ENCODE data around the gene CFAP77. TPM values are rescaled to one million over a fixed set of nuclear protein-coding genes. Genes with fewer than 3 reads are reported as not detected.

Gene CFAP77
- polyA plus RNA-seq, 1 experiment = not detected

DNA sequence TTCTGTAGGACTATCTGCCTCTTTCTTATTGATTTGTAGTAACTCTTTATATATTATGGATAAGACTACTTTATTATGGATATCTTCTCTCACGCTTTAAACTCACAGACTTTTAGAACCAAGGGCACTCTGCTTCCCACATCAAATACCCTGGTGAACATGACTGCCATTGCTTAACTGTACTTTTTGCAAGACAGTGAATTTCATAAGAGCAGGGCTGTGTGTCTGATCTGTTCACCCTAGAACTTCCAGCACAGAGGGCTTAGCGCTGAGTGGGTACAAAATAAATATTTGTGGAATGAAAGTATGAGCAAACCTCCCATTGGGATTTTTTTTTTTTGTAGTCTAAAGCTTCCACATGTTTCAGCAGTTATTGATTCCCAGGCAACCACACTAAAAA lies 84.8 kb downstream of the CFAP77 start:
- Histone ChIP-seq H3K4me3 (ENCODE audit: low read depth, low read length) (no peak overlapping the region), H3K36me3 (ENCODE audit: control insufficient read depth, insufficient read depth, low read length) (no peaks in the 10 kb centered on the region), H3K27me3 (ENCODE audit: control insufficient read depth, insufficient read depth, low read length) (no peaks in the 10 kb centered on the region; the same call in 1 of the 2 replicates)
- ChIA-PET CTCF (interaction anchor here (1.3 kb wide), 1 partner anchor 12 kb away, joined by 5 read pairs; no protein-coding TSS in a partner anchor), POLR2A (no interaction called here)
- no peak for TF ChIP-seq CTCF (IDR thresholded peaks at IDR 0.05; ENCODE audit: insufficient read depth, low read depth, low read length)
- no peak for DNase-seq (ENCODE audit: low read depth)

DNA sequence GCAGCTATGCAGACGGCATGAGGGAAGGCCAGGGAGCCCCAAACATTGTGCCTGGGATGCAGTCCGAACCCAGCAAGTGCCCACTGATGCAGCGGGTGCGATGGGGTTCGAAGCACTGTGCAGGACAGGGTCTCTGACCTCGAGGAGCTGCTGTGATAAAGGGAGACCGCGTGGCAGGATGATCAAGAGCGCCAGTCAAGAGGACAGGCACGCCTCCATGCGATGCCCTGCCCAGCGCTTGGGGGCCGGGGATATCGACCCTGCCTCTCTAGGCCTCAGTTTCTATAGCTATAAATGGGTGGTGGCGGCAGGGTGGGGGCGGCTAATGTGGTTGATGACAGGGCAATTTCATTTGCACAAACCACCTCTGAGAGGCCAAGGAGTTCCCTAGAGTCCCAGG lies 87.7 kb downstream of the CFAP77 start:
- ChIA-PET CTCF (interaction anchor here (1.3 to 2.7 kb wide), 2 partner anchors 9 to 77 kb away, joined by 3 to 11 read pairs; no protein-coding TSS in a partner anchor), POLR2A (no interaction called here)
- DNase-seq (ENCODE audit: low read depth) = no peak
- H3K27me3 ChIP-seq (ENCODE audit: control insufficient read depth, insufficient read depth, low read length) = peaks cover 5% of the 10 kb centered on the region; the same call in 1 of the 2 replicates
- H3K4me3 ChIP-seq (ENCODE audit: low read depth, low read length) = no peak overlapping the region
- no peaks in the 10 kb centered on the region for H3K36me3 ChIP-seq (ENCODE audit: control insufficient read depth, insufficient read depth, low read length)
- no peak for TF ChIP-seq CTCF (IDR thresholded peaks at IDR 0.05; ENCODE audit: insufficient read depth, low read depth, low read length)

DNA sequence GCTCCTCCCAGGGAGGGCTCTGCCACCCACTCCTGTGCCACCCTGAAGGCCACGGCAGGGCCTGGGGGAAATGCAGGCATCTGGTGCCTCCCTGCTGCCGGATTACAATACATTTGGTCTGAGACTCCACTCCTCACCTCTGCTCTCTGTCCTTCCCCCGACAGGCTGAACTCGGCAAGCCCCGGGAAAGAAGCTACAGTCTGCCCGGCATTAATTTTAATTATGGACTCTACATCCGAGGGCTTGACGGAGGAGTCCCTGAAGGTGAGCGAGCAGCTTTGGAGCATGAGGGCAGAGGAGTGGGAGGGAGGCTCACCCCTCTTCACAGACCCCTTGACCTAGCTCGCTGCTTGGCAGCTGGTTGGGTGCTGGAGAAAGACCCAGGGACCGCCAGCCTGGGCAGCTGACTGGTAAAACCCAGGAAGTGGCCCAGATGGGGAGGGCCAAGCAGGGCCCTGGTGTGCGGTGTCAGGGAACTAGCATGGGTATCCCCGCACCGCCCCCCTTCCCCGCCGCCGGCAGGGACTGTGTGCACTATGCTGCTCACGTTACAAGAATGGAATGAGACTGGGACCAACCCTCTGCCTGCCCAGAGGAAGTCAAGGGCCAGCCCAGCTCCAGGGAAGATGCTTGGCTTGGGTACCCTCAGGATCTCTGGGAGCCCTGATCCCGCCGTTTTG lies 88.7 kb downstream of the CFAP77 start:
- Histone ChIP-seq H3K36me3 (ENCODE audit: control insufficient read depth, insufficient read depth, low read length) (no peaks in the 10 kb centered on the region), H3K4me3 (ENCODE audit: low read depth, low read length) (no peak overlapping the region), H3K27me3 (ENCODE audit: control insufficient read depth, insufficient read depth, low read length) (peaks cover 6% of the 10 kb centered on the region)
- DNase-seq (ENCODE audit: low read depth) = no peak
- CTCF ChIA-PET = interaction anchor here (0.8 to 2.7 kb wide), 3 partner anchors 8 to 76 kb away, joined by 3 to 11 read pairs (median 3); no protein-coding TSS in a partner anchor
- POLR2A ChIA-PET = no interaction called here
- TF ChIP-seq CTCF (IDR thresholded peaks at IDR 0.05; ENCODE audit: insufficient read depth, low read depth, low read length) = no peak

DNA sequence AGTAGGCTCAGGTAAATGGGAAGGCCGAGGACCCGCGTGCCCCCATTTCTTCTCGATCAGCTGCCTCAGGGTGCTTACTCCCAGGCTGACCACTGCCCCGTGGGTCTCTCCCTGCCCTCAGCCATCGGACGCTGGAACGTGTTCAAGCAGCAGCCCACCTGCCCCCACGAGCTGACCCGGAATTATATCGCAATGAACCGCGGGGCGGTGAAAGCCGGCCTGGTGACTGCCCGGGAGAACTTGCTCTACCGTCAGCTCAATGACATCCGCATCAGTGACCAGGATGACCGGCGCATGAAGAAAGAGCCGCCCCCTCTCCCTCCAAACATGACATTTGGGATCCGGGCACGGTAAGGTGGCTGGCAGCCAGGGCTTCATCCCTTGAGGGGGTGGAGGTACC lies 89.2 kb downstream of the CFAP77 start:
- no peak for TF ChIP-seq CTCF (IDR thresholded peaks at IDR 0.05; ENCODE audit: insufficient read depth, low read depth, low read length)
- no peaks in the 10 kb centered on the region for H3K36me3 ChIP-seq (ENCODE audit: control insufficient read depth, insufficient read depth, low read length)
- no peak for DNase-seq (ENCODE audit: low read depth)
- H3K4me3 ChIP-seq (ENCODE audit: low read depth, low read length) = no peak overlapping the region
- POLR2A ChIA-PET = no interaction called here
- CTCF ChIA-PET = interaction anchor here (0.8 to 2.7 kb wide), 2 partner anchors 8 to 64 kb away, joined by 3 to 11 read pairs; no protein-coding TSS in a partner anchor
- H3K27me3 ChIP-seq (ENCODE audit: control insufficient read depth, insufficient read depth, low read length) = peaks cover 7% of the 10 kb centered on the region

DNA sequence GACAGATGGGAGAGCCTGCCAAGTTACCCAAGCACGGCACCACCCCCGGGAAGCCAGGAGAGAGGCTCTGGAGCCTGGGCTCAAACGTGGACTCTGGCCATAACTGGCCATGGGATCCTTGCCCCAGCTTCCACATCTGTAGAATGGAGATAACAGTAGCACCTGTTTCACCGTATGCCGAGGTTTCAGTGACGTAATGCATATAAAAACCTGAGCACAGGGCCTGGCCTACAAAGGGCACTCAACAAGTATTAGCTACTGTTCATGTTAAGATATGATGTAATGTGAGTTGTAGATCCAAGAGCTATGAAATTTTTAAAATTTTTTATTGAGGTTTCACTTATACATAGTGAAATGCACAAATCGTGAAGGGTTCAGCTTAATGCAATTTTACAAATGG lies 90.2 kb downstream of the CFAP77 start:
- Histone ChIP-seq H3K27me3 (ENCODE audit: control insufficient read depth, insufficient read depth, low read length) (peaks cover 10% of the 10 kb centered on the region), H3K4me3 (ENCODE audit: low read depth, low read length) (no peak overlapping the region), H3K36me3 (ENCODE audit: control insufficient read depth, insufficient read depth, low read length) (no peaks in the 10 kb centered on the region)
- no peak for TF ChIP-seq CTCF (IDR thresholded peaks at IDR 0.05; ENCODE audit: insufficient read depth, low read depth, low read length)
- ChIA-PET CTCF (no interaction called here), POLR2A (no interaction called here)
- no peak for DNase-seq (ENCODE audit: low read depth)

Measured in BJ (cell line).